ENCODE data around the gene INSC.

Gene INSC

GRCh38 chr11:15101072-15101709 lies 13.5 kb upstream of the INSC start:
- H3K4me3 ChIP-seq (ENCODE audit: low read length) = no peak overlapping the region
- TF ChIP-seq, protein P1, sequence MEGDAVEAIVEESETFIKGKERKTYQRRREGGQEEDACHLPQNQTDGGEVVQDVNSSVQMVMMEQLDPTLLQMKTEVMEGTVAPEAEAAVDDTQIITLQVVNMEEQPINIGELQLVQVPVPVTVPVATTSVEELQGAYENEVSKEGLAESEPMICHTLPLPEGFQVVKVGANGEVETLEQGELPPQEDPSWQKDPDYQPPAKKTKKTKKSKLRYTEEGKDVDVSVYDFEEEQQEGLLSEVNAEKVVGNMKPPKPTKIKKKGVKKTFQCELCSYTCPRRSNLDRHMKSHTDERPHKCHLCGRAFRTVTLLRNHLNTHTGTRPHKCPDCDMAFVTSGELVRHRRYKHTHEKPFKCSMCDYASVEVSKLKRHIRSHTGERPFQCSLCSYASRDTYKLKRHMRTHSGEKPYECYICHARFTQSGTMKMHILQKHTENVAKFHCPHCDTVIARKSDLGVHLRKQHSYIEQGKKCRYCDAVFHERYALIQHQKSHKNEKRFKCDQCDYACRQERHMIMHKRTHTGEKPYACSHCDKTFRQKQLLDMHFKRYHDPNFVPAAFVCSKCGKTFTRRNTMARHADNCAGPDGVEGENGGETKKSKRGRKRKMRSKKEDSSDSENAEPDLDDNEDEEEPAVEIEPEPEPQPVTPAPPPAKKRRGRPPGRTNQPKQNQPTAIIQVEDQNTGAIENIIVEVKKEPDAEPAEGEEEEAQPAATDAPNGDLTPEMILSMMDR (IDR thresholded peaks at IDR 0.05; ENCODE audit: insufficient read depth, low read depth, low read length, missing control alignments) = peak; percentile 98
- peak; percentile 75 for DNase-seq (ENCODE audit: low read depth)

GRCh38 chr11:15104166-15104565 lies 10.6 kb upstream of the INSC start:
- H3K4me3 ChIP-seq (ENCODE audit: low read length) = no peak overlapping the region
- DNase-seq (ENCODE audit: low read depth) = peak; percentile 46
- TF ChIP-seq, protein P1 (IDR thresholded peaks at IDR 0.05; ENCODE audit: insufficient read depth, low read depth, low read length, missing control alignments) = no peak

DNA sequence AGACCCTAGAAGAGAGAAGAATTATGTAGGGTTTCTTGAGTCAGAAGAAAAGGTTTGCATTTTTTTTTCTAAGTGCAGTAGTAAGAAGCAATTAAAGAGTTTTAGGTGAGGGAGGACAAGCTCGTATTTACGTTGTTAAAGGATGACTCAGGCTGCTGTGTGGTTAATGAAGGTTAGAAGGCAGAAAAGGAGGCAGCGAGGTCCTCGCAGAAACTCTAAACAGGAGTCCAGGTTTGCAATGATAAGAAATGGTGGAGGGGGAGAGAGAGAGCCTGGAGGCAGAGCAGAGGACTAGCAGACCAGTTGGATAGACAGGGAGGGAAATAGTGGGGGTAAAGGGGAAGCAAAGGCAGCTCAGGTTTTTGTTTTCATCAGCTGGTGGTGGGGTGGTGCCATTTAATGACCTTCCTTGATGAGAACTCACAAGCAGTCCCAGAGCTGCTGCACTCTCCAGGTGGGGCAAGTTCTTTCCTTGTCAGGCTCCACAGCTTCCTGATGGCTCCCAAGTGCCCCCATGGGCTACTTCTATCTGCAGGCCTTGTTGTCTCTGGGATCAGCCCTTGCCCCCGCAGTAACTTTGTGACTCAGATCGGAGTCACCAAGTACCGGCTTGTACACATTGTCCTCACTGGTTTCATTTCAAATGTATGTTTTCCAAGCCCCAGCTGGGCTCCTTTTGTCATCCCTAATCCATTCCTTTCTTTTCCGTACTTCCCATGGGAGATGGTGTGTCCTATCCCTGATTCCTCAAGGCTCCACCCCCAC lies 8.3 kb upstream of the INSC start:
- no peak overlapping the region for H3K4me3 ChIP-seq (ENCODE audit: low read length)
- TF ChIP-seq, protein P1 (IDR thresholded peaks at IDR 0.05; ENCODE audit: insufficient read depth, low read depth, low read length, missing control alignments) = no peak
- peak; percentile 83 for DNase-seq (ENCODE audit: low read depth)

DNA sequence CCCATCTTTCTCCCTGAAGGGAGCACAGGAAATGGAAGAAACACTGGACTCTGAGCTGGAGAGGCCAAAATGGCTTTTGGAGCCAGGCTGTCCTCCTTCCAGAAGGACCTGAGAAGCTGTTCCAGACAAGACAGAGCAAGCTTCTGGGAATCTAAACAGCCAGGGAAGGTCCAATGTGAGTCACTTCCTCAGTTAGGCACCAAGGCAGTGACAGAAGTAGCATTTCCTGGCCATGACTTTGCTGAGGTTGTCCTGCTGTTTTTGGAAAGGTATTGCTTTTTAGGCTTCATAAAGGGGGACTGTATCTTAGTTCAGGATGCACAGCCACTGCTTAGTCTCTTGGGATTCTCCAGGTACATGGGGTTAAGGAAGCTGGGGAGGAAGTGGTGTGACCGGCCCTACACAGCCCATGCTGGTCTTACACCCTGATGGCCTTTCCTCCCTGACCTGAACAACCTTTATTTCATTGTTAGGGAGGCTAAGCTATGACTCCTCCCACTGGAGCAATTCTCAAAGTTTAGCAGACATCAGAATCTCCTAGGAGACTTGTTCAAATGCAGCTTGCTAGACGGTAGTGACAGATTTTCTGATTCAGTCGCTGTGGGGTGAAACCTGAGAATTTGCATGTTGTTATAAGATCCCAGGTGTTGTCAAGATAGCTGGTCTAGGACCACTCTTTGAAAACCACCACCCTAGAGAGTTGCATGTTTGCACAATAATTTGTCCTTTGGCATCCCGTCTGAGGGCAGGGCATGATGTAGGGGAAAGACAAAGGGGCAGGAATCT lies 6.8 kb upstream of the INSC start:
- H3K4me3 ChIP-seq (ENCODE audit: low read length) = no peak overlapping the region
- TF ChIP-seq, protein P1 (IDR thresholded peaks at IDR 0.05; ENCODE audit: insufficient read depth, low read depth, low read length, missing control alignments) = no peak
- peak; percentile 71 for DNase-seq (ENCODE audit: low read depth)

DNA sequence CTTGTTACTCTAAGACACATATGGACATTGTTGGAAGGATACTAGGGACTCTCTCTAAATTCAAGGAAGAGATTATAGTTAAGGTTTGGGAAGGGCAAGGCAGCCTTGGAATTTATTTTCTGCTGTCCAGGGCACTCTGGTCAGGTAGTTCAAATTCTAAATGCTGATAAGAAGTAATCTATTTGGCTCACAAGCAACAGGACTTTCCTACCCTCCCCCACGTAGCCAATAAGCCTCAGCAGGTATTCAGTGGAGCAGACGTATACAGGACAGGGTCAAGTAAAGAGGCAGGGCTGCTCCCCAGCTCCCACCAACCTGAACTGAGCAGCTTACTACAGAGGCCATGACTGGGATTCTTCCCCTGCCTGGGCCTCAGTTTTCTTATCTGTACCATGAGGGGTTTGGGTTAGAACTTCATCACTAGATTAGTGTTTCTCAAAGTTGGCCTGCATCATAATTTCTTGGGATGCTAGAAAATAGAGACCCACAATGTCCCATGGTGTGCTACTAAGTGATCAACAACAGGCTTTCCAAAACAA lies 6.1 kb upstream of the INSC start:
- DNase-seq (ENCODE audit: low read depth) = no peak
- TF ChIP-seq, protein P1 (IDR thresholded peaks at IDR 0.05; ENCODE audit: insufficient read depth, low read depth, low read length, missing control alignments) = no peak
- H3K4me3 ChIP-seq (ENCODE audit: low read length) = no peak overlapping the region

DNA sequence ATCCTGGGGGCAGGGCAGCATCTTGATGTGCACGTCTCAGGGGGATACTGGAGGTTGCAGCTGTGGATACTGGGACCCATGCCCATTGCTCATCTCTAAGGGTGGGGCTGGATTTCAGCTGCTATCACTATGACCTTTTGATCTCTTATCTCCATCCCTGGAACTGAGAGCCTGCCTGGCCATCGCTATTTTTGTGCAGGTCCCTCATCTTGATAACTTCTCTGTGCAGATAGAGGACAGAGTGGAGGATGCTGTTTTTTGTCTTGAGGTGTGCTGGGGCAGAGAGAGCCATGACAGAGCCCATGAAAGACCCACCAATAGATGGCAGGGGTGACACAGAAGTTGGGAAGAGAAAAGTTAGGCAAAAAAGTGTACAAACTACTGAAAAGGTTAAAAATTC lies 5.1 kb upstream of the INSC start:
- TF ChIP-seq, protein P1 (IDR thresholded peaks at IDR 0.05; ENCODE audit: insufficient read depth, low read depth, low read length, missing control alignments) = no peak
- no peak for DNase-seq (ENCODE audit: low read depth)
- H3K4me3 ChIP-seq (ENCODE audit: low read length) = no peak overlapping the region

Data from epithelial cell of esophagus (primary cell).